WERI-Rb-1 (cell line): Measurements from ENCODE around the gene SETBP1.

Experiments used
- DNase-seq: peaks from one replicate; pipeline ENCODE4 v3.0.0-alpha.2; 2020
- H3K27ac ChIP-seq: fragments of 250-450 bp; sonication (Bioruptor Pico); 2 replicates; pipeline ENCODE4 v1.5.1; 2020; ENCODE audit warnings: mild to moderate bottlenecking, moderate library complexity
- H3K27me3 ChIP-seq: fragments of 250-450 bp; sonication (Bioruptor Pico); 2 replicates; pipeline ENCODE4 v1.5.1; 2021; ENCODE audit warnings: mild to moderate bottlenecking, low read depth, moderate library complexity; ENCODE audit not compliant: insufficient read depth, severe bottlenecking
- H3K36me3 ChIP-seq: fragments of 250-450 bp; sonication (Bioruptor Pico); 2 replicates; pipeline ENCODE4 v1.5.1; 2020; ENCODE audit warnings: mild to moderate bottlenecking, moderate library complexity
- H3K4me3 ChIP-seq: 2 replicates; pipeline ENCODE4 v1.5.1; 2011; ENCODE audit warnings: low read depth, mild to moderate bottlenecking, control low read depth, low read length
- H3K9me3 ChIP-seq: fragments of 250-450 bp; sonication (Bioruptor Pico); 2 replicates; pipeline ENCODE4 v1.5.1; 2021; ENCODE audit warnings: mild to moderate bottlenecking, moderate library complexity; ENCODE audit not compliant: severe bottlenecking
- TF ChIP-seq, protein P1 (sequence below): IDR thresholded peaks from 2 replicates; pipeline ENCODE4 v1.5.1; 2011; ENCODE audit warnings: low read depth, mild to moderate bottlenecking, control low read depth, inconsistent platforms, low read length

SETBP1 gene

GRCh38 chr18:44915213-44915612 is 234.5 kb downstream of the SETBP1 start:
- H3K9me3 ChIP-seq = no peaks in the 10 kb centered on the region
- H3K36me3 ChIP-seq = no peaks in the 10 kb centered on the region
- no peak for DNase-seq
- no peak overlapping the region for H3K27ac ChIP-seq
- H3K27me3 ChIP-seq = no peaks in the 10 kb centered on the region
- H3K4me3 ChIP-seq = no peak overlapping the region
- TF ChIP-seq, protein P1, sequence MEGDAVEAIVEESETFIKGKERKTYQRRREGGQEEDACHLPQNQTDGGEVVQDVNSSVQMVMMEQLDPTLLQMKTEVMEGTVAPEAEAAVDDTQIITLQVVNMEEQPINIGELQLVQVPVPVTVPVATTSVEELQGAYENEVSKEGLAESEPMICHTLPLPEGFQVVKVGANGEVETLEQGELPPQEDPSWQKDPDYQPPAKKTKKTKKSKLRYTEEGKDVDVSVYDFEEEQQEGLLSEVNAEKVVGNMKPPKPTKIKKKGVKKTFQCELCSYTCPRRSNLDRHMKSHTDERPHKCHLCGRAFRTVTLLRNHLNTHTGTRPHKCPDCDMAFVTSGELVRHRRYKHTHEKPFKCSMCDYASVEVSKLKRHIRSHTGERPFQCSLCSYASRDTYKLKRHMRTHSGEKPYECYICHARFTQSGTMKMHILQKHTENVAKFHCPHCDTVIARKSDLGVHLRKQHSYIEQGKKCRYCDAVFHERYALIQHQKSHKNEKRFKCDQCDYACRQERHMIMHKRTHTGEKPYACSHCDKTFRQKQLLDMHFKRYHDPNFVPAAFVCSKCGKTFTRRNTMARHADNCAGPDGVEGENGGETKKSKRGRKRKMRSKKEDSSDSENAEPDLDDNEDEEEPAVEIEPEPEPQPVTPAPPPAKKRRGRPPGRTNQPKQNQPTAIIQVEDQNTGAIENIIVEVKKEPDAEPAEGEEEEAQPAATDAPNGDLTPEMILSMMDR = no peak

- H3K36me3 ChIP-seq = no peaks in the 10 kb centered on the region
- H3K9me3 ChIP-seq = no peaks in the 10 kb centered on the region
- DNase-seq = no peak
- no peak overlapping the region for H3K27ac ChIP-seq
- no peaks in the 10 kb centered on the region for H3K27me3 ChIP-seq
- no peak overlapping the region for H3K4me3 ChIP-seq
- TF ChIP-seq, protein P1 = no peak
Measured at GRCh38 chr18:44915661-44916060, 235.0 kb downstream of the SETBP1 start.

GRCh38 chr18:44916429-44917207 is 235.9 kb downstream of the SETBP1 start:
- no peak for DNase-seq
- Histone ChIP-seq H3K27ac (no peak overlapping the region), H3K4me3 (no peak overlapping the region), H3K36me3 (no peaks in the 10 kb centered on the region), H3K27me3 (no peaks in the 10 kb centered on the region), H3K9me3 (no peaks in the 10 kb centered on the region)
- TF ChIP-seq, protein P1 = no peak

GRCh38 chr18:44917216-44918141 is 236.8 kb downstream of the SETBP1 start:
- TF ChIP-seq, protein P1 = no peak
- Histone ChIP-seq H3K4me3 (no peak overlapping the region), H3K27ac (no peak overlapping the region), H3K9me3 (no peaks in the 10 kb centered on the region), H3K36me3 (no peaks in the 10 kb centered on the region), H3K27me3 (no peaks in the 10 kb centered on the region)
- no peak for DNase-seq

GRCh38 chr18:44918142-44918476 is 237.4 kb downstream of the SETBP1 start:
- no peak overlapping the region for H3K27ac ChIP-seq
- TF ChIP-seq, protein P1 = no peak
- H3K4me3 ChIP-seq = no peak overlapping the region
- DNase-seq = no peak
- H3K9me3 ChIP-seq = no peaks in the 10 kb centered on the region
- H3K27me3 ChIP-seq = no peaks in the 10 kb centered on the region
- no peaks in the 10 kb centered on the region for H3K36me3 ChIP-seq
